NCI-H128 (cell line): Measurements from ENCODE around the gene ZNF287.
"Not testable (repeated sequence)": the region's sequence is repeated elsewhere in the genome, so short reads cannot be mapped to it uniquely, and the experiment has no call there.

Experiments used
- DNase-seq: peaks from one replicate; lab custom pipeline; 2025; ENCODE audit not compliant: unreplicated experiment; lab: John Stamatoyannopoulos, UW

The ZNF287 gene

GRCh38 chr17:16568541-16569357 lies at the start of gene ZNF287:
ZNF287 (minus strand) TSS chr17:16569204; CDS start chr17:16567731, 1,473 bp downstream.
- peak; percentile 71 for DNase-seq

- no peak for DNase-seq
Measured at GRCh38 chr17:16617481-16618060, 48.6 kb upstream of the ZNF287 start.

GRCh38 chr17:16599537-16599936 lies 30.5 kb upstream of the ZNF287 start:
- no peak for DNase-seq

- no peak for DNase-seq
Measured at GRCh38 chr17:16593356-16594102, 24.5 kb upstream of the ZNF287 start.

- peak; percentile 71 for DNase-seq
Measured at GRCh38 chr17:16589097-16589969, 20.3 kb upstream of the ZNF287 start.

- DNase-seq = no peak
Measured at GRCh38 chr17:16585796-16586195, 16.8 kb upstream of the ZNF287 start.

GRCh38 chr17:16584273-16584995 lies 15.4 kb upstream of the ZNF287 start:
- DNase-seq = peak; percentile 79

- DNase-seq = no peak
Measured at GRCh38 chr17:16583781-16584180, 14.8 kb upstream of the ZNF287 start.

- no peak for DNase-seq
Measured at GRCh38 chr17:16573466-16573865, 4.5 kb upstream of the ZNF287 start.

- DNase-seq = no peak
Measured at GRCh38 chr17:16569358-16569712, 331 bp upstream of the ZNF287 start.

- DNase-seq = no peak
Measured at GRCh38 chr17:16552637-16553045, 16.4 kb downstream of the ZNF287 start.

GRCh38 chr17:16551878-16552636 lies 16.9 kb downstream of the ZNF287 start:
- DNase-seq = no peak

- DNase-seq = no peak
Measured at GRCh38 chr17:16537130-16537458, 31.9 kb downstream of the ZNF287 start.

GRCh38 chr17:16534236-16534635 lies 34.8 kb downstream of the ZNF287 start:
- no peak for DNase-seq

GRCh38 chr17:16529906-16530305 lies 39.1 kb downstream of the ZNF287 start:
- DNase-seq = no peak

GRCh38 chr17:16527298-16527697 lies 41.7 kb downstream of the ZNF287 start:
- no peak for DNase-seq

- DNase-seq = not testable (repeated sequence)
Measured at GRCh38 chr17:16525556-16525955, 43.4 kb downstream of the ZNF287 start.

GRCh38 chr17:16521070-16521727 lies 47.8 kb downstream of the ZNF287 start:
- DNase-seq = no peak

- DNase-seq = no peak
Measured at GRCh38 chr17:16519021-16519420, 50.0 kb downstream of the ZNF287 start.
